Uterine smooth muscle cell (primary cell): ENCODE data around the gene GJB4. TPM values are rescaled to one million over a fixed set of nuclear protein-coding genes. Genes with fewer than 3 reads are reported as not detected.

ENCODE experiments used
- total RNA-seq: library from RNA; depleted of rRNA; stranded (reverse); fragments of >200 nt; gene quantifications from 2 replicates; pipeline ENCODE4 v1.2.3, GENCODE V29; 2014

Gene GJB4
- total RNA-seq, result not detected in 2 replicates

DNA sequence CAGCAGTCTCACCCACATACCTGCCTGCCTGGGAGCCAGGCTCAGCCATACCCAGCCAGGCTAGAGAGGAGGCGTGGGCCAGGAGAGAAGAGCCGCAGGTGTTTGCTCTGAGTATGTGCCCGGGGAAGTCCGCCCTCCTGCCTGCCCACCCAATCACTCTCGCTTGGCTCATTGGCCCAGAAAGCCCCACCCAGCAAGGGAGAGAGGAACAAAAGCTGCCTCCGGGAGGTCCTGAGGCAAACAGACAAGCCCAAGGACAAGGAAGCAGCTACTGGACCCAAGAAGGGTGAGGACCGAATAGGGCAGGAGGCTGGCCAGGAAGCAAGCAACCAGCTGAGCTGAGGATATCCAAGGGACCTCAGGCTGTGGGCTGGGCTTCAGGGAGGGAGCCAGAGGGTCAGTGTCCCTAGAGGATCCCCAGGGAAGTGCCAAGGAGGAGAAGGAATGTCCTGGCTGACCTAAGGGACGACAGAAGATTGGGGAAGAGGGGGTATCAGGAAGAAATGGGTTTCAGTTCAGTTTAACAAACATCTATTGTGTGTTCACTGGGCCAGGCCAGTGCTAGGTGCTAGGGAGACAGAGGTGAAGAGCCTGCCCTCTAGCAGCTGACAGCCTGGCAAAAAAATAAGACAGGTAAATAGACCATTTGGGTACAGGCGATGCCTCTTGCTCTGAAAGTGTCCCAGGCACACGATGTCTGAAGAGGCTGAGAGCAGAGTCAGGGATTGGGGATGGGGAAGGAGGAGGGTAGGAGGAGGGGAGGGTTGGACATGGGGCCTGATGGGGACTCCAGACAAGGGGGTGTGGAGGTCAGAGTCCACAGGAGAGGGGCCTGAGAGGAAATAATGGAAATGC lies at the start of gene GJB4:
GJB4 (plus strand) TSS at position 238 of the 855 bp plus-strand sequence. CDS start 1,515 bp downstream, outside the sequence.

DNA sequence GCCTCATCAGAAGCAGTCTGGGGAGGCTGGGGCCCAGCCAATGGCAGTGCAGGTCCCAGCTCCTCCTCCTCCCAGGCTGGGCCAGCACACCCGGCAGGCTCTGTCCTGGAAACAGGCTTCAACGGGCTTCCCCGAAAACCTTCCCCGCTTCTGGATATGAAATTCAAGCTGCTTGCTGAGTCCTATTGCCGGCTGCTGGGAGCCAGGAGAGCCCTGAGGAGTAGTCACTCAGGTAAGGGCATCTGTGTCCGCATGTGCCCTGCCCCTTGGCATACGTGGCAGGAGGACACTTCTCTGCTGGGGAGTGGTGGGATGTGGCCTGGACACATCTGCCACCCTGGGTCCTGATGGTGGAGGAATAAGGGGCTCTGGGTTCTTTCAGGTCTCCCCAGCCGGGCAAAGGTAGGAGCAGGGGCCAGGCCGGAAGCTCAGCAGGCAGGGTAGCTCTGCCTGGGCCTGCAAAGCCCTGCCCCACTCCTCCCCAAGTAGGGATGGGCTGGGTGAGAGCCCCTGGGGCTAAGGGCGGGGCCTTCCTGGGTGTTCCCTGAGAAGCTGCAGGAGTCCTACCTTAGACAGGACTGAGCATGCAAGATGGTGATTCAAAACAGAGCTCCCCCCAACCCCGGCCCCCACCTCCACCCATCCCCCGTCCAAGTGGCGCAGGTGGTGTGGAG lies 4.4 kb upstream of the GJB4 start, which contains the start of gene GJB5:
GJB5 (plus strand) TSS at position 84 of the 674 bp plus-strand sequence. CDS start 2,284 bp downstream, outside the sequence.

DNA sequence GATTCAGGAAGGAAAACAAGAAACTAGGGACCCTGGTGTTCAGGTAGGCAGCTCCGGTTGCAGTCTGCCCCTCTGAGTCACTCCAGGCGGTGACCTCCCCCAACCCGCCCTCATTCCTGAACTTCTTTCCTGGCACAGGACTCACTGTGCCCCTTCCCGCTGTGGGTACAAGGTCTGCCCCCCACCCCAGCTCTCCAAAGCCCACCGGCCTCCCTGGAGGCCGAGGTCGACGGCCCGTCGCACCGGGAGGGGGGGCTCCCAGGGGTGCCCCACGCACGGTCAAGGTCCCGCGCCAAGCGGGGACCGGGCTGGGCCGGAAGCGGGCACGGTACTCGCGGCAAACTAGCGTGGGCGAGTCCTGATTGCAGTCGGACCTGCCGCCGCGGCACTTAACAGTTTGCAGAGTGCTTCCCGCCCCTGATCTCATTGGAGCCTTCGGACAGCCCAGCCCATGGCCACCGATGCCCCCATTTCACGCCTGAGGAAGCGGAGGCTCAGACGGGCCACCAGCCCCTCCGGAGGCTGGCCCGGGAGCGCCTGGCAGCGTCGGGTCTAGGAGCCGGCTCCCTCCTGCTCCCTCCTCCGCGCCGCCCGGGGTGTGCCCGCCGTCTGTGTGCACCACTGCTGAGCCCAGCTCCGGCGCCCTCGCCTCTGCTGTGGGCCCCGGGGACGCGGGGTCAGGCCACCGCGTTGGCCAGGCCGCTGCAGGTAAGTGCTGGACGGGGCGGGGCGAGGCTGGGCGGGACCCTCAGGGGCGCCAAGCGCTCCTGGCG lies 21.7 kb downstream of the GJB4 start, which contains the start of gene GJB3:
GJB3 (plus strand) TSS at position 144 of the 773 bp plus-strand sequence. CDS start 3,549 bp downstream, outside the sequence.

DNA sequence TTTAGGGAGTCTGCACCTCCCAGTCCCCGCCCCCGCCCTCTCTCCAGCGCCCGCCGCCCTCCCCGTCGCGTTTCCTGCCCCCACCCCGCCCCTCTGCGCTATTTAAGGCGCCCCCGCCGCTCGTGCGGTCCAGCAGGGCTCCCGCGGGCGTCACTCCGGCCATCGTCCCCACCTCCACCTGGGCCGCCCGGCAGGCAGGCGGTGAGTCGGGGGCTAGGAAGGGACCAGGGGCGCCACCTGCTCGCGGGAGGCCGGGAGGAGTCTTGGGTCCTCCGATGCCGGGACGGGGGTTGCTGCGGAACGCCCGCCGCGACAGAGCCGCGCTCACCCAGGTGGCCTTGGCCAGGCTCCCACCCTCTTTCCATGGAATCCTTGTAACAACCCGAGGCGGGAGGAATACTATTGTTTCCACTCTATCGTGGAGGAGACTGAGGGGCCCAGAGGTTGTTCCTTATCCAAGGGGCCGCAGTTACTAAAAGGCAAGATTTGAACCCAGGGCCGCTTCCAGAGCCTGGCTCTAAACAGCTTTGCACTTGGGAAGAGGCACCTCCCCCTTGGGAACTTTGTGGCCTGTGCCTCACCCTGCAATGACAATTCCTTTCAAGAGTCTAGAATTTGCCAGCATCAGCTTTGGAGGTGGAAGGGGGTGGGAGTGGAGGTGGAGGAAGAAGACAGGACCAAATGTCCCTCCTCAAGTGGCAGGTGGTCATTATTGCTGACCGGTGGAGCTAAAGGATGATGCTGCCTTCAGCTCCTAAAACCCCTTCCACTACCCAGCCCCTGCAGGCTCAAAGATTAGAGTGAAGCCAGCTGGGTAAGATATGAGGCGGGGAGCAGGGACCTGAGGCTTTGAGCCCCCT lies 33.6 kb downstream of the GJB4 start, which contains the start of gene GJA4:
GJA4 (plus strand) TSS at position 132 of the 860 bp plus-strand sequence. CDS start 1,215 bp downstream, outside the sequence.

Other genes starting within 250 kb of the GJB4 start
- gene GJB5, start 4.7 kb upstream of the GJB4 start, total RNA-seq, result not detected in 2 replicates
- gene GJB3, start 21.5 kb downstream of the GJB4 start, total RNA-seq, result under 0.01 TPM in 1 of 2 replicates, not detected in the other
- not detected in 2 replicates for gene GJA4, start 33.3 kb downstream of the GJB4 start, total RNA-seq
- 23.5 and 41.2 TPM in 2 replicates for gene SMIM12, start 100.0 kb downstream of the GJB4 start, total RNA-seq
- under 0.01 TPM in 1 of 2 replicates, not detected in the other for gene DLGAP3, start 169.9 kb downstream of the GJB4 start, total RNA-seq
- 25.3 and 33.9 TPM in 2 replicates for gene TMEM35B, start 225.6 kb downstream of the GJB4 start, total RNA-seq